ENCODE measurements around the gene CEP44.

- TF ChIP-seq POLR2A (IDR thresholded peaks at IDR 0.05; ENCODE audit: low read length) (no peak), GATA1 (IDR thresholded peaks at IDR 0.05; ENCODE audit: low read depth, low read length) (no peak)
Measured at GRCh38 chr4:174305961-174306360, 22.2 kb downstream of the CEP44 start.

Data from erythroblast (primary cell).